Measurements from ENCODE around the gene KIF25. TPM values are rescaled to one million over a fixed set of nuclear protein-coding genes. Genes with fewer than 3 reads are reported as not detected.

Gene KIF25
- total RNA-seq, 1 experiment from 2014 or later: 0.59 TPM

GRCh38 chr6:168047841-168048723 lies 50.6 kb downstream of the KIF25 start:
- H3K4me3 Mint-ChIP-seq: no peak overlapping the region
- H3K27ac Mint-ChIP-seq: peak overlapping the region in 1 of 3 experiments; percentile 59; a peak in 2 of 7 replicates
- H3K4me2 ChIP-seq (ENCODE audit: insufficient read depth, insufficient read length, low read length): no peak overlapping the region
- no peaks in the 10 kb centered on the region for H3K27me3 Mint-ChIP-seq (ENCODE audit: low read depth)
- H2BK20ac ChIP-seq (ENCODE audit: low read depth, low read length, poor library complexity, severe bottlenecking): no peak overlapping the region
- no peak overlapping the region for H3K23ac ChIP-seq (ENCODE audit: insufficient read length, low read depth, low read length)
- H3K18ac ChIP-seq (ENCODE audit: insufficient read length, low read depth, low read length): no peak overlapping the region
- H4K8ac ChIP-seq (replicated peaks; ENCODE audit: insufficient read length, low read depth, low read length): no peak overlapping the region
- H3K4ac ChIP-seq (ENCODE audit: low read depth, low read length): no peak overlapping the region
- H2AFZ ChIP-seq (ENCODE audit: low read length): no peak overlapping the region
- H3K56ac ChIP-seq (ENCODE audit: insufficient read length, low read depth, low read length): no peak overlapping the region
- H3K9me3 ChIP-seq (ENCODE audit: control insufficient read depth, low read depth, low read length): no peaks in the 10 kb centered on the region
- H3K27ac ChIP-seq (ENCODE audit: insufficient read length, low read depth, low read length): no peak overlapping the region
- no peaks in the 10 kb centered on the region for H3K23me2 ChIP-seq (ENCODE audit: insufficient read length, low read depth, low read length, poor library complexity, severe bottlenecking)
- H3T11ph ChIP-seq (ENCODE audit: low read length): no peak overlapping the region
- peaks cover 0 to 4% of the 10 kb centered on the region in 2 experiments; a peak in 1 of 4 replicates for H3K4me1 Mint-ChIP-seq
- WGBS (ENCODE audit: extremely low coverage, insufficient read length, low lambda C conversion rate): no CpG with 5 or more reads among the region's 31 CpGs
- H3K36me3 Mint-ChIP-seq (ENCODE audit: insufficient read depth in 1 of 3, low read depth in 3 of 3): no peaks in the 10 kb centered on the region
- TF ChIP-seq CTCF (conservative IDR thresholded peaks at IDR 0.05): no peak
- H2BK12ac ChIP-seq (ENCODE audit: insufficient read length, low read depth, low read length): no peak overlapping the region
- DNase-seq: no peak
- H3K9me3 Mint-ChIP-seq: no peaks in the 10 kb centered on the region
- no peak overlapping the region for H2BK5ac ChIP-seq (ENCODE audit: insufficient read length, low read length)
- no peak overlapping the region for H3K9ac ChIP-seq (ENCODE audit: extremely low read depth, insufficient read length, low read length)
- H3K79me2 ChIP-seq (ENCODE audit: insufficient read depth, low read length): no peaks in the 10 kb centered on the region
- no peak overlapping the region for H2BK15ac ChIP-seq (ENCODE audit: low read depth, low read length)
- no peak overlapping the region for H2AK5ac ChIP-seq (ENCODE audit: insufficient read length, low read length)
- H4K91ac ChIP-seq (ENCODE audit: insufficient read length, low read depth, low read length): no peak overlapping the region
- H3K79me1 ChIP-seq (ENCODE audit: insufficient read depth, low read depth, low read length, poor library complexity, severe bottlenecking): no peaks in the 10 kb centered on the region
- H4K5ac ChIP-seq (ENCODE audit: insufficient read length, low read depth, low read length): no peak overlapping the region
- no peak overlapping the region for H2BK120ac ChIP-seq (ENCODE audit: low read depth, low read length, poor library complexity, severe bottlenecking)
- H4K20me1 ChIP-seq (ENCODE audit: control insufficient read depth, insufficient read depth, insufficient read length): no peaks in the 10 kb centered on the region
- H3K27me3 ChIP-seq (ENCODE audit: insufficient read depth, low read length): no peaks in the 10 kb centered on the region
- H3K4me1 ChIP-seq (ENCODE audit: insufficient read depth, low read length): no peaks in the 10 kb centered on the region
- no peak overlapping the region; the same call in 1 of the 2 replicates for H3K14ac ChIP-seq (ENCODE audit: insufficient read depth, low read length)

Measured in H9 (cell line).